ENCODE data around the gene BMP7.
"Not testable (repeated sequence)": the region's sequence is repeated elsewhere in the genome, so short reads cannot be mapped to it uniquely, and the experiment has no call there.

Gene BMP7

DNA sequence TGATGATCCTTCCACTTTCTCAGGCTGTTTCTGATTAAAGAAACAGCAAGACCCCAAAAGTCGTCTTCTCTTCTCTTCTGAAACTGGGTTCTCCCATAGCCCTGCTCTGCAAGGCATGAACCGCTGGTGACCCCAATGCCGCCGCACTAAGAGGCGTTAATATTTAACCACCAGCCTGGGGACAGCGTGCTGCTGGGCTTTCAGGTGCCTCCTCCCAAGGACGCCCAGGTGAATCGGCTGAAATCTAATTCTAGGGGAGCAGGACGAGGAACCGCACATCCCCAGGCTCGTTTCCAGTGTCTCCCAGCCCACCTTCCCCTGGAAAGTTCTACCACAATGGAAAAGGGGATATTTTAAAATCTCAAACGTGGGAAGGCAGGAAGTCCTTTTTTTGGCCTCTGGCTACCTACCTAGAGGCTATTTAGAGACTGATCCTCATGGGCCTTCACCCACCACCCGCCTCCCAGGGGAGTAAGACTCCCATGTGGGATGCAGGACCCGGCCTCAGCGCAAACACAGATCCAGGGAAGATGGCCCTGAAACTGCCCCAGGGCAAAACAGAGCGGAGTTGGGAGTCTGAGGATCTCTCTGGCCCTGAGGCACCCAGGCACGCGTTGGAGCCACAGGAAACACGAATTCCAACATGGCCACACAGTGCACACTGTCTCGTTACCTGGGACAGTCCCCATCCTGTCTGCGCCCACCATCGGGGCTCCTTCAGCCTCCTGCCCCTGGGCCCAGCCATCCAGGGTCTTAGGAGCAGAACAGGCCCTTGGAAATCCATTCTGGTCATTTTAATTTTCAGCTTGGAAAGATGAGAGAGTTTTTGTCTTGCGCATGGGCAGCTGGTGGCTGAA, 56.2 kb downstream of the BMP7 start:
- FAIRE-seq = no peak

DNA sequence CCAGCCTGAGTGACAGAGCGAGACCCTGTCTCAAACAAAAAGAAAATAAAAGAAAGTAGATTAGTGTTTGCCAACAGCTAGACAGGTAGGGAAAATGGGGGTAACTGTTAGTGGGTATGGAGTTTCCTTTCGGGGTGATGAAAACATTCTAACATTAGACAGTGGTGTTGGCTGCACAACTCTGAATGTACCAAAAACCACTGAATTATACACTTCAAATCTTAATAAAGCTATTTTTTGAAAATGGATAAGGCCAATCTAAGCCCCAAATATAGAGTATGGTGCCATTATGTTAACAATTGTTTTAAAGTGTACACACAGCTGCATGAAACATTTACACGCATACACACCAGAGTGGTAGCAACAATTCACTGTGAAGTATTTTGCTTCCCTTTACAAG, 57.0 kb downstream of the BMP7 start:
- no peak for FAIRE-seq

DNA sequence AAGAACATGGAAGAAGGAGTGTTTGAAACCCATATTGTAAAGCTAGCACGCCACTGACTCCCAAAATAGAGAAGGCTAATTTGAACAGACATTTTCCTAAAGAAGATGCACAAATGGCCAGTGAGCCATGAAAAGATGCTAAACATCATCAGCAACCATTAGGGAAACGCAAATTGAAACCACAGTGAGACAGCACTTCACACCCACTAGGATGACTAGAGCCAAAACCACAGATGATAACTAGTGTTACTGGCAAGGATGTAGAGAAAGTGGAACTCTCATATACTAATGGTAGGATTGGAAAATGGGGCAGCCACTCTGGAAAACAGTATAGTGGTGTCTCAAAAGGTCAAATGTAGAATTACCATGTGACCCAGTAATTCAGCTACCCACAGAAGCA, 58.2 kb downstream of the BMP7 start:
- no peak for FAIRE-seq

DNA sequence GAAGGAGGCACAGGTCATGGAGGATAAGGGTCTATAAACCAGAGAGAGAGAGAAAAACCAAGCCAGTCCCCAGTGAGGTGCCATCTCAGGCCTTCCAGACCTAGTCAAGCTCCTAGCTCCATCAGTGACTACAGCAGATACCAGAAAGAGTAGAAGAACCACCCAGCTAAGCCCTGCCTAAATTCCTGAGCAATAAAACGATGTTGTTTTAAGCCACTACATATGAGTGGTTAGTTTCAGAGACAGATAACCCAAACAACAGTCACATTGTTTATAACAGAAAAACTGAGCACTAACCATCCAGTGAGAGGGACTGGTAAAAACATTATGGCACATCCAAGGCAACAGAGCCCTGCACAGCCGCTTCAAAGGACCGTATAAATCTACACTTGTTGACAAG, 59.2 kb downstream of the BMP7 start:
- no peak for FAIRE-seq

DNA sequence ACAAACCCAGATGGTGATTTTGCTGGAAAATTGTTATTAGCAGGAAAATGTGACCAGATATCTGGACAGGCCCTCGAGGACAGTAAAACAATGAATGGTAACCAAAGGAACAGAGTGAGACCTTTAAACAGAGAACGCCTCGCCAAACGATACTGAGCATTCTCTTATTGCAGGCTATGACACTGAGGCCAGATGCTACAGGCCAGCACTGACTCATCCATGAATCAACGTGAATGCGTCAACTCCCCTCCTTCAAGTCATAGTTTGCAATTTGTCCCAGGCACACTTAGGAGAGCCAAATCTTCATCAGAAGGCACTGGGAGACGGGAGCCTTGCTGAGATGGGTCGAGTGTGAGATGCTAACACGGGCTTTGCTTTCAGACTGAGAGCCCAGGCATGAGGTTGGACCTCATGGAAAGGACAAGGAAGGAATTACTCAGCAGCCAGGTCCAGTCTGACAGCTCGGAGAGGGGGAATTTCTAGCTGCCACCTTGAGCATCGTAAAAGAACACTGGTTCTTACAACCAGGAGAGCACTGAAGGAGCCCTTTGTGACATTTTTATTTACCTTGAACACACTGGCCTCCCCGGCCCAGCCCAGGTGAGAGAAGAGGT, 60.7 kb downstream of the BMP7 start:
- no peak for FAIRE-seq

DNA sequence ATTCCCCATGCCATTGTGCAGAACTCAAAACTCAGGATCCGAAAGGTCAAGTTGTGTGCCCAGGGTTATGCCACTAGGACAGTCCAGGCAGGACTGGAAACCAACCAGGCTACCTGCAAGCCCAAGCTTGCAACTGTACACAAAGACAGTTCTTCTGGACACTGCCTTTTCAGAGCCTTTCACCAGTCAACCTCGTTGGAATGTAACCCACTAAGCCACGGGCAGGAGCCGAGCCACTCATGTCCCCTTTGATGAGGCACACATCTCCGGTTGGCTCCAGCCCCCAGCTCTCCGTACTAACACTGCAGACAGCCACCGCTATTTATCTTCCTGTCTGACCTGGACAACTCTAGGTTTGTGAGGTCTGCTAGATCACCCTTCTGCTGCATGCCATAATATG, 62.5 kb downstream of the BMP7 start:
- FAIRE-seq = no peak

DNA sequence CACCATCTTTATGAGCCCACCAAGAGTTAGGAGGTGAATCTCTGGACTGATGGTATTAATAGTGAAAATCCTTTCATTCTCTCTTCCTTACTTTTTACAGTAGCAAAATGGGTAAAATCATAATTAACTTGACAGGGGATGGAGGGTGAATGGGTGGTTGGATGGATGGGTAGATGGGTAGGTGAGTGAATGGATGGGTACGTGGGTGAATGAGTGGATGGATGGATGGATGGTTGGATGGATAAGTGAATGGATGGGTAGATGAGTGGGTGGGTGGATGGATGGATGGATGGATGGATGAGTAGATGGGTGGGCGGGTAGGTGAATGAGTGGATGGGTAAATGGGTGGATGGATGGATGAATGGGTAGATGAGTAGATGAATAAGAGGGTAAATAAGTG, 63.2 kb downstream of the BMP7 start:
- no peak for FAIRE-seq

DNA sequence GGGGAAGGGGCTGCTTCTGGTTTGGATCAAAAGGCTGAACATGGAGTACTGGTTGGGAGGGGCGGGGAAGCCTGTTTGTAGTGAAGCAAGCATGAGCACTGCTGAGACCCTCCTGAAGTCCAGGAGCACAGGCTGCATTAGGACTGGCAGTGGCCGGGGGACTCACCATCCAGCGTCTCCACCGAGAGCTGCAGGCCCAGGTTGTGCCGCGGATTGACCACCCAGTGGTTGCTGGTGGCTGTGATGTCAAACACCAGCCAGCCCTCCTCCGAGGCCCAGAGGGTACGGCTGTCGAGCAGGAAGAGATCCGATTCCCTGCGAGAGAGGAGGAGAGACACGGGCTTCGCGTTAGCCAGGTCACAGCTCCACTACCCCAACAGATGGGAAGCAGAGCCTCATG, 64.1 kb downstream of the BMP7 start:
- no peak for FAIRE-seq

DNA sequence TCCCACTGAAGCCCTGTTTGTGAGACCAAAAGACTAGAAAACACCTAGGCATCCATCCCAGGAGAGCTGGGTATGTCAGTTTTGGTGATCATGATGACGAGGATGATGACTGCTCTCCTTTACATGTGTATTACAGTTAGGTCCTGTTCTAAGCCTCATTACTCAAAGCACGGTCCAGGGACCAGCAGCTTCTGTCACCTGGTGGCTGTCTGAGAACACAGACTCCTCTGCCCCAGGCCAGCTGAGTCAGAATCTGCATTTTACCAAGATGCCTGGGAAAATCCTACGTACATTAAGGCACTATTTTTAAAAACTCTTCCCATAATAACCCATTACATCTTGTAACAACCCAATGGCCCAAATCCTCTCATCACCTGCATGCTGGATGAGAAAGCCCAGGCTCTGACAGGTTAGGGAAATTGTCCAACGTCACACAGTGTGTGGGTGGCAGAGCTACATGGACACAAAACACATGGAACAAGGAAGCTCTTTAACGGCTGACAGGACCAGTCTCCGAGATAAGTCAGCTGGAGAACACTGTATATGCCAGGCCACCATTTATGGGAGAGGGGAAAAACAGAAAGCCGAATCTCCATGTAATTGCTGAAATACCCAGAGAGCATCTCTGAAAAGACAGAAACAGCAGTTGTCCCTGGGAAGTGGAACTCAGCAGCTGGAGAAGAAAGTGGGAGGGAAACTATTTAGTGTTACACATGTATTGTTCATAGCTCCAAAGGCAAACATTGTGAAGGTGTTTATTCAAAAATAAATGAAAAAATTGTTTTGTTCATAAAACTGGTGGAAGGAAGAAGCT, 65.4 kb downstream of the BMP7 start:
- no peak for FAIRE-seq

DNA sequence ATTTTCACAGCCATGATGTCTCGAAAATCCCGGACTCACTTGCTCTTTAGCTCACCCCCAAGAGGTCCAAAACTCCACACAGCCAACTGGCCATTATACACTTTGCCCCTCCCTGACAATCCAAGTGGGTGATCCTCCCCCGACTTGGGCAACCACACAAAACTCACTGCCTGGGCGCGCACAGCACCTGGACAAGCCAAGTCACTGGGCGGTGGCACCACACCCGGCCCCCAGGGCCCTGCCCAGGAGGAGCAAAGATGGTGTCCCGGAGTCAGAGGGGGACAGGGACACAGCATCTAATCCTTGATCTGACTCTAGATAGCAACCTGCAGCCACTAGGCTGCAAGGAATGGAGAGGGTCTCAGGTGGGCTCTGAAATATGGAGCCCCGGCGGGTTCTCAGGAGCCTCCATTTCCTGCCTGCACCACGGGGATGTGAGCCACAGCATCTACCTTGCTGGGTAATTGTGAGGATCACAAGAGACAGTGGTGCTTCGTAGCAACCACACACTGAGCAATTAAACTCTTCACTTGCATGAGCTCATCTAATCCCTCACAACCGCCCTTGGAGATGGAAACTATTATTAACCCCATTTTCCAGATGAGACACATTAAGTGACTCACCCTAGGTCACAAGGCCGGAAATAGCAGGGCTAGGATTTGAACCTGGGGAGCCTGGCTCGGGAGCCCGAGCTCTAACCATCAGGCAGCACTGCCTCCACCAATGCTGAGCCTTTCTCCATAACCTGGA, 66.6 kb downstream of the BMP7 start:
- FAIRE-seq = no peak

DNA sequence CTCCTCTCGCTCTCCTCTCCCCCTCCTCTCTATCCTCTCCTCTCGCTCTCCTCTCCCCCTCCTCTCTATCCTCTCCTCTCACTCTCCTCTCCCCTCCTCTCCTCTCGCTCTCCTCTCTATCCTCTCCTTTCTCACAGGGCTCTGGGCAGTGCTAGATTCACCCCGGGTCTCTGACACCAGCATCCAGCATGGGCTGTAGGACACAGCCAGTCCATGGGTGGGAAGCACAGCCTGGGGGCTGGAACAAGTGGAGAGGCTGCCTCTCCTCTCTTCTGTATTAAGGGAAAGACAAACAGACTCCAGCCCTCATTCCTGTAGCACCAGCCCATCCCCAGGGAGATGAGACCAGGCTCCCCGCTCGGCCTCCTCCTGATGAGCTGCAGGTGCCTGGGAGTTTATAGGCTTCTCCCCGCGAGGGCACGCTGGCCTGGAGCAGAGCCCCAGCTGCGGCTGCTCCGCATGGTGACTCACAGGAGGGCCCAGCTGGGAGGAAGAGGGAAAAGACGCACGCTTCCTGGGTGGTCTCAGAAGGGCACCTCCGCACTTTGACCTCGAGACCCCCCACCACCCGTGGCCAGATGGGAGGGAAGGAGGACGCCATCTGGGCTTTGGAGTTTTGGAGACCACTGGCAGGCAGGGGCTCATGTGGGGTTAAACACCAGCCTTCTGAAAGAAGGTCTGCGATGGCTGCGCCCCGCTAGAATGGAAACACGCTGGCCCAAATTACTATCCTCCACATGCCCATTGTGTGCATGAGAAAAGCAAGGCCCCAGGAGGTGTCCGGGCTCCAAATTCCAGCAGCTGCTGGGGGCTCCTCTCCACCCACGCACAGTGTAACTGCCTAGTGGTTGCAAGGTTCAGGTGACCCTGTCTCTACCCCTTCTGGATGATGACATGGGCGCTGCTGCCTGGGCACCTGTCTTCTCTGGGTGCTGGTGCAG, 68.0 kb downstream of the BMP7 start:
- FAIRE-seq = no peak

DNA sequence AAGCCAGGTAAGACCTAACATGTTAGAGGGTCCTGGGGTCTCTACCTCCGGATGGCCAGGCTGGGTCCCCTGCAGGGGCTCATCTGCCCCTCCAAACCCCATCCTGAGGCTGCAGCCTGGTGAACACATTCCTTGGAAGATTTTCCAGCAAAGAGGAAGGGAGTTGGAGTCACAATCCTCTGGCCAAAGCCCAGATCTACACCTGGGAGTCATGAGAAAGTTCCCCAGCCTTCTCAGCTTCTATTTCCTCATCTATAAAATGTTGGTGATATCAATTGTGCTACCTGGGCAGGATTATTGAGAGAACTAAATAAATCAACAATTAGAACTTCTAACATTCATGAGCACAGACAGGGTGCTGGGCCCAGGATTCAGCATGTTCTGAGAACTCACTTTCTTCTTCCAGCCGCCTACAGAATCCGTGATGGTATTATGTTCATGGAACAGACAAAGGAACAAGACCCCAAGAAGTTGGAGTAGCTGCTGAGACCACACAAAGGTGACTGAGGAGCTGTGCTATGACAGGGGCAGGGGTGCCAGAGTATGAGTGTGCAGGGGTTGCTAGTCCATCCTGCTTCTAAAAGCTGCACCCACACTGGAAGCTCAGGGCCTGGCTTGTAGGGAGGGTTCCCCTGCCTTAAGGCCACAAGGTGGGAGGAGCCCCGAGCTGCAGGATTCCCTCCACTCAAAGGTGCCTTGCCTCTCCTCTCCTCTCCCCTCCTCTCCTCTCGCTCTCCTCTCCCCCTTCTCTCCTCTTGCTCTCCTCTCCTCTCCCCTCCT, 68.9 kb downstream of the BMP7 start:
- no peak for FAIRE-seq

DNA sequence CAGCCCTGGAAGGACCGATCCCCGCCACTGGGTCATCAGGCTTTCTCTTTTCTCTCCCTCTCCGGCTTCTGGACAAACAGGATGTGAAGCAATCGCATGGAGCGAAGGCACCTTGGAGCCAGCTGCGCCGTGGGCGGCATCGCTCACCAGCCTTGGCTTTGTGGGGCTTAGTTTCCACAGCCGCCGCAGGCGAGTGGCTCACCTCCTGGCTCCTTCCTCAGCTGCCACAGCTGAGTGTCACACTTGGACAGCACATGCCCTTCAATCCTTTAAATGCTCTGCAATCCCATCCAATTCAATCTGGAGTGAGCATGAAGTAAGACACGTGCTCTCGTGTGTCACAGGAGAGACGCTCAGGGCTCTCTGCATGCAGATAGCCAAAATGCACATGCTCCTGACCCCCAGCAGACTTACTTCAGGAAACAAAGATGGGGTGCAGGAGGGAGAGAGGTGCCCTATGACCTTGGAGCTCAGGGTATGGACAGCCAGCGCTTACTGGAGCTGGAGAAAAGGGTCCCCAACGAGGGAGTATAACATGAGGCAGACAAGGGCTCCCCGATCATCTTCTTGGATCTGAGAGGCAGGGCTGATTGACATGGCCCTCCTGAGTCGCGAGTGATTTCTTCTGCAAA, 70.9 kb downstream of the BMP7 start:
- FAIRE-seq = no peak

DNA sequence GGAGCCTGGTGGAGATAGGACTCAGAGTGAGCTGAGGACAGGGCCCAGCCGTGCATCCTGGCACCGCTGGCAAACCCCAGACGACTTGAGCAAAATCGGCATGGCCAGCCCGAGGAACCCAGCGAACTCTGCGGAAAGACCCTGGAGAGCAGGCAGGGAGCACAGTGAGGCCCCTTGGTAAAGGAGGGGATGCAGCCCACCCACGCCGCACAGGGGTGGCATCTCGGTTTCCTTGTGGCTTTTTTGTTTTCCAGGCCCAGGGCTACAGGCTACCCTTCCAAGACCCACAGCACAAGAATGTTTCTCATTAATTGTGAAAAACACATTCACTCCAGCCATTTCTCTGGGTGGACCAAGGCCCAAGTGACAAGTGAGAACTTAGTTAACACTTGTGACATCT, 71.4 kb downstream of the BMP7 start:
- FAIRE-seq = no peak

DNA sequence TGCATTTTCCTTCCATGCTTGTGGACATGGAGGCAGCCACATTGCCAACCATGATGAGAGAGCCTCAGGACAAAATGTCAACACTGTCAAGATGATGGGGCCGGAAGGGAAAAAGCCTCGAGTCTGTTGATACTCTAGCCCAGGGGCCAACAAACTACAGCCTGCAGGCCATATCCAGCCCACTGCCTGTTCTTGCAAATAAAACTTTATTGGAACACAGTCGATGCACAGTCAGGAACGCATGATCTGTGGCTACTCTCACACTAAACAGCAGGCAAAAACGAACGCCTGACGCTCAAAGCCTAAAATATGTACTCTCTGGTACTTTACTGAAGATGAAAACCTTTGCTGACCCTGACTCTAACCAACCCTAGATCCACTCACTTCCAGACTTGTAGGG, 72.3 kb downstream of the BMP7 start:
- FAIRE-seq = no peak

DNA sequence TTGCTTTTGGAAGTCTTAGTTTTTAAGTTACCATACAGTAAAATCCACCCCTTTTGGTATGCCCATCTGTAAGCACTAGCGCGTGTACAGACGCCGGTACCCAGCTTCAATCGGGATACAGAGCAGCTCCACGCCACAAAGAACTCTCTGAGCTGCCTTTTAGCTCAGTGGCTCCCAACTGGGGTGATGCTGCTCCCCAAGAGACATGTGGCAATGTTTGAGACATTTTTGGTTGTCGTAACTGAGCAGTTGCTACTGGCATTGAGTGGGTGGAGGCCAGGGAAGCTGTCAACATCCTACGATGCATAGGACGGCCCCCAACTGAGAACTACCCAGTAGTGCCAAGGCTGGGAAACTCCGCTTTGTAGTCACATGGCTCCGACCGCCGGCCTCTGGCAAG, 73.3 kb downstream of the BMP7 start:
- no peak for FAIRE-seq

DNA sequence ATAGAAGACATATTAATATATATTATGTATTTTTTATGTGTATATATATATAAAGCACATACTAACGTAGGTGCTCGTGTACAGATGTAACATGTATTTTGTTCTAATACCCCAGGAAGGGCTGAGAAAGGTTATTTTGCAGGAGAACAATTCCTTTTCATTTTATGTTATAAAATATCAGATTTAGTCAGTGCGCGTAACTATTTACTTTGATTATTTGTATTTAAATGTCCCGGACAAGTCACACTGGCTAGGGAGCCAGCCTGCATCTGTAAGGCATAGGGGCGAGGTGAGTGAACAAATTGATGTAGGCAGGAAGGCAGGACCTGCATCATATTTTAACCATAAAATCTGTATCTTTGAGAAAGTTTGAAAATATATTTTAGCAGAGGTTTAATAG, 74.1 kb downstream of the BMP7 start:
- FAIRE-seq = no peak

DNA sequence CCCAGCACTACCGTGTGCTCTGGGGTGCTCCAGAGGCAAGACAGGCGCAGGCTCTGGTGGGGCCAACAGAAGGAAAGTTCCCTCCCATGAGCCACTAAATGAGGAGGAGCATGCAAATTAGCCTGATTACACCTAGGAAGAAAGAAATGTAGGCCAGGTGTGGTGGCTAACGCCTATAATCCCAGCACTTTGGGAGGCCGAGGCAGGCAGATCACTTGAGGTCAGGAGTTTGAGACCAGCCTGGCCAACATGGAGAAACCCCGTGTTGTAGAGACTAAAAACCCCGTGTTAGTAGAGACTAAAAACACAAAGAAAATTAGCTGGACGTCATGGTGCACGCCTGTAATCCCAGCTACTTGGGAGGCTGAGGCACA, 75.2 kb downstream of the BMP7 start:
- FAIRE-seq = not testable (repeated sequence)

DNA sequence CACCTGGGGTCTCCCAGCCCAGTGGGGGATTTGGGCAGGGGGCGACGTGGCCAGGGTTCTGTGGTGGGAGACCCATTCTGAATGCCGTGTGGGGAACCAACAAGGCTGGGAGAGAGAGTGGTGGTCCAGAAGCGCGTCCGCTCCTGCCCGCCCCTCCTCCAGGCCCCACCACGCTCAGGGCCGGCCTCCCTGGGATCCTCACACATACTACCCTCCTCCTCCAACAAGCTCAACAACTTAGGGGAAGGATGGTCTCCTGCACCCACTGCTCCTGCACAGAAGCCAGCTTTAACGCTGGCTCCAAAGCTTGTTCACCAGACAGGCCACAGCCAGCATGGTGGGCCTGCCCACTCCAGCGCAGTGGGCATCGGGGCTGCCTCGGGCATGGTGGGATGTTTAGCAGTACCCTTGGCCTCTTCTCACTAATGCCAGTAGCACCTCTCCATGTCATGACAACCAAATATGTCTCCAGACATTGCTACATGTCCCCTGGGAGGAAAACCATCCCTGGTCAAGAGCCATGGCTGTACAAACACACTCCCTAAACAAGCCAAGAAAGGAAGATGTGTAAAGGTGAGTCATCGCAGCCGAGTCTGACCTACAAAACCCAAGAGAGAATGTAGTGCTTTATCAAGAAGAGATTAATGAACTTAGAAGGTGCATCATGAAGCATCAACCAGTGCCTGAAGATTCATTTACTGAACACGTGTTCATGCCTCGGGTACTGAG, 75.7 kb downstream of the BMP7 start:
- FAIRE-seq = no peak

DNA sequence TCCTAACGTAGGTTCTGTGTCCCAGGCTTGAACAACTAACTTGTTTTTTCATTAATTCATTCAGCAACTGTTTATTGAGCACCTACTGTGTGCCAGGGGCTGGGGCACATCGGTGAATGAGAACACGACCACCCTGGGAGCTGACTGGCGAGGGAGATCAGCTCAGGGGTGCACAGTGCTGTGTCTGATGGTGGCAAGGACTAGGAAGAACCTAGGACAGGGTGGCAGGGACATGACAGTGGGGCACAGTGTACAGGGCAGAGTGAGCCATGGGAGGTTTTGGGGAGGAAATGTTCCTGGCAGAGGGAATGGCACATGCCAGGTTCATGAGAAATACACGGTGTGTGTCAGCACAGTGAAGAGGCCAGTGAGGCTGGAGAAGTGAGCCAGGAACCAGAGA, 76.7 kb downstream of the BMP7 start:
- no peak for FAIRE-seq
